Measurements from ENCODE around the gene VGLL4.
"Not testable (repeated sequence)": the region's sequence is repeated elsewhere in the genome, so short reads cannot be mapped to it uniquely, and the experiment has no call there.

VGLL4 gene

GRCh38 chr3:11583638-11584046 lies 60.1 kb downstream of the VGLL4 start:
- DNase-seq (ENCODE audit: low read depth) = no peak

GRCh38 chr3:11583235-11583634 lies 60.5 kb downstream of the VGLL4 start:
- DNase-seq (ENCODE audit: low read depth) = no peak

- DNase-seq (ENCODE audit: low read depth) = peak; percentile 73
These were observed 61.3 kb downstream of the VGLL4 start for GRCh38 chr3:11582191-11582968.

DNA sequence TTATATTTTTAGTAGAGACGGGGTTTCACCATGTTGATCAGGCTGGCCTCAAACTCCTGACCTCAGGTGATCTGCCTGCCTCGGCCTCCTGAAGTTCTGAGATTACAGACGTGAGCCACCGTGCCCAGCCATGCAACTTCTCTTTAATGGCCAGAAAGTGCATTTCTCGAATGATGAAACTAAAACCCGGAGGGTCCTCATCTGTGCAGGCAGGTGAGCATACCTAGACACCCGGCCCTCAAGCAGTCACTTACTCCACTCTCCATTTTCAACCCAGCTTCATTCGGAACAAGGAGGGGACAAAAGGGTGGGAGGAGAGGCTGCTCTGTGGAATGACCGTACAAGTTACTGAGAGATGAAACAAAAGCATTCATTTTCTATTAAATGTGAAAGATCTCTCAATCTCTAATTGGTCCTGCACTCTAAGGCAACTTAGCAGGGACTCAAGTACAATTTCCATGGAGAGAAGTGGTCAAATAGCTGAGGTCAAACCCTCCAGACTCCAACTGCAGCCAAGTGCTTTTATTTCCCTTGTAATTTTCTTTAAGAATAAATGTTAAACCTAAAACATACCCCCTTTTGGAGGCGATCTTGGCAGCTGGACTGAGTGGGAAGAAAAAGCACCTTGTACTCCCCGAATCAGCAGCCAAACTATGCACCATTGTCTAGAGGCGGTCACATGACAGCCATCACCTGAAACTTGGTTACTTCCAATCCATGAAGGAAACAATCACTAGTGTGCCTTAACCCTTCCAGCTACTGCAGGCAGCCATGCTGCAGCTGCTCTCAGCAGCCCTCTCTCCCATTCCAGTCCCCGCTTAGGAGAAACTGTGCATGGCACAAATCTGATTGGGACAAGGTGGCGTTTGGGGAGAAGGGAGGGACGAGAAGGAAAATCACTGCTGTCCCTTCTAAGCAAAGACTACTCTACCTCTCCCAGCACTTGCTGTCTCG lies 62.2 kb downstream of the VGLL4 start:
- DNase-seq (ENCODE audit: low read depth) = no peak

GRCh38 chr3:11580645-11581044 lies 63.1 kb downstream of the VGLL4 start:
- DNase-seq (ENCODE audit: low read depth) = no peak

DNA sequence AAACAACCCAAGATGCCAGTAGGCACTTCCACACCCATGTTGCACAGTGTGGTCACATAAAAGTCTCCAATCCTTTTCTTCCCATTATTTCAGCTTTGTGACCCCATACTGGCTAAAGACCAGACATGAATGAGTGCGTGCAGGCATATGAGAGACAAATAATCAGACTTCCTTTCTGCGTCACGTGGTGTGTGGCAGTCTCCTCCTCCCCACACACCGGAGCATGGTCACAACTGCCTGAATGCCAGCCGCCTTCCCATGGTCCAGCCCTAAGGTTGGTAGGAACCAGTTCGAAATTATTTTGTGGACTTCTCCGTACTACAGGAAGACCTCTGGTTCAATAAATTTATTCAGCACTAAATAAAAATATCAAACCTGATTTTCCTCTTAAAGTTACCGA lies 65.5 kb downstream of the VGLL4 start:
- DNase-seq (ENCODE audit: low read depth) = no peak

GRCh38 chr3:11576453-11576852 lies 67.3 kb downstream of the VGLL4 start:
- no peak for DNase-seq (ENCODE audit: low read depth)

GRCh38 chr3:11575677-11576076 lies 68.0 kb downstream of the VGLL4 start:
- DNase-seq (ENCODE audit: low read depth) = no peak

- DNase-seq (ENCODE audit: low read depth) = no peak
These were observed 68.6 kb downstream of the VGLL4 start for GRCh38 chr3:11574981-11575669.

- not testable (repeated sequence) for DNase-seq (ENCODE audit: low read depth)
These were observed 71.1 kb downstream of the VGLL4 start for GRCh38 chr3:11572660-11573059.

- DNase-seq (ENCODE audit: low read depth) = no peak
These were observed 72.8 kb downstream of the VGLL4 start for GRCh38 chr3:11570789-11571495.

DNA sequence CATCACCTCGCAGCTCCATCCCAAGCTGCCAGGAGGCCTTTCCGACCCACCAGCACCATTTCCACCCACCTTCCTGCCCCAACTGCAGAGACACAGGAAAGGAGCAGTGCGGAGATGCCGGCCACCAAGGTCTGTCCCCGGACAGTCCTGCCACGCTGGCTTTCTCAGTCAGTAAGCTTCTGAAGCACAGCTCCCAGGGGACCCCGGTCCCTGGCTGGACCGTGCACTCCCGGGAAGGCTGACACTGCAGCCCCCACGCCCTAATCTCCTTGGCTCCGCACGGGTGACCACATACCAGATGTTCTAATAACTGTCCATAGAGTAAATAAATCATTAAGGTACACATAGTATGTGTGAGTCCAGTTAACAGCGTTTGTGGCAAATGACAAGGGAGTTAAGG lies 73.5 kb downstream of the VGLL4 start:
- DNase-seq (ENCODE audit: low read depth) = no peak

DNA sequence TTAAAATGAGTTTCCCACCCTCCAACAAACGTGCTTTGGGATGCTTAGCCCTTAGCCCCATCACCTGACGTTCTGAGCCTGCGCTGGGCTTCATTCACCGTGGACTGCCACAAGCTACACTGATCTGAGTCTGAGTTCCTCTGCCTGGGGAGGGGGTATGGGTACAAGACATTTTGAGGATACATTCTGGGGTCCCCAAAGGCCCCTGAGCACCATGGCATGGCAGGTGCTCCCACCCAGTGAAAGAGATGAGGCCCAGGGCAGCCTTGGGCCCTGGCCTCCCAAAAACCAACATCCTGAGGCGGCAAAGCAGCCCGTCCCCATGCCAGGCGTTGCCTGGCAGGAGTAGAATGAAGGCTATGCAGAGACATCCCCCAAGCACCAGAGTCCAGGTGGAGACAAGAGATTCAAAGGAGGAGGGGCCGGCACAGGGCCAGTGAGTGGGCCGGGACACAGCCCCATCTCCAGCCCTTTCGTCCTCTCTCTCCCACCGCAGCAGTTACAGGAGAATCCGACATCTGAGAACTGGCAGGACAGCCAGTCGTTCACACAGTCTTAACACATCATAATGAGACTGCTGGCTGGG lies 74.5 kb downstream of the VGLL4 start:
- DNase-seq (ENCODE audit: low read depth) = no peak

GRCh38 chr3:11568503-11569155 lies 75.1 kb downstream of the VGLL4 start:
- DNase-seq (ENCODE audit: low read depth) = peak; percentile 97

- peak; percentile 83 for DNase-seq (ENCODE audit: low read depth)
These were observed 75.9 kb downstream of the VGLL4 start for GRCh38 chr3:11567516-11568467.

DNA sequence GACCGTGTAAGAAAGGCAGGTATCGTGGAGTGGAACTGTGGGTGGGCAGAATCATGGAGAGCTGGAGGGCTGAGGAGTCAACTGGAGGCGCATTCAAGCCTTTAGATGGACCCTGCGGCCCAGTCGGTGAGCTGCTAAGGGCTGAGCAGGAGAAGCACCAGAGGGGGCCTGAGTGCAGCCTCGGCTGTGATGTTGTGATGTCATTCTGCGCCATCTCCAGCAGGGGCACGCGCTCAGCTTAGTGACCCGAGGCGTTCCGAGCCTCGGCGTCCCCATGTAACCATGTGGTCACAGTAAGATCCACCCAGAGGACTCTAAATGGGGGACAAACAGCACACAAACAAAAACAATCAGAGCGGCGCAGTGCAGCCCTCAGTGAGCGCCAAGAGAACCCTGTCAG lies 76.8 kb downstream of the VGLL4 start:
- DNase-seq (ENCODE audit: low read depth) = no peak

DNA sequence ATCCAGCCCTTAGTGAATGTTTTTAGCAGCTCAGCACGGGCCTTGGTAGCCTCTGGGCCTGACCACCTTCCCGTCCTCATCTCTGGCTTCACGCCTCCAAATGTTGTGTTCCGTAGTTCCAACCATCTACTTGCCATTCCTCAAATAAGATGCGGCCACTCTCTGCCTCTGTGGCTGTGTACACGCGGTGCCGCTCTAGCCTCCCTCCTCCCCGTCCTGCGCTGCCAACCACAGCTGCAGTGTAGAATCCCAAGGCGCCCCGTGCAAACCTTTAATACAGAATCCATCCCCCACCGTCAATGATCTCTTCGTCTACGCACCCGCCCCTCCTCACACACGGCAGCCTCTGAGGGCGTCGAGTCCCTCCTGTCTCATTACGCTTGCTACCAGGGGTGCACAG lies 77.2 kb downstream of the VGLL4 start:
- DNase-seq (ENCODE audit: low read depth) = no peak

- no peak for DNase-seq (ENCODE audit: low read depth)
These were observed 77.8 kb downstream of the VGLL4 start for GRCh38 chr3:11565932-11566331.

GRCh38 chr3:11565492-11565891 lies 78.2 kb downstream of the VGLL4 start:
- no peak for DNase-seq (ENCODE audit: low read depth)

- no peak for DNase-seq (ENCODE audit: low read depth)
These were observed 78.6 kb downstream of the VGLL4 start for GRCh38 chr3:11565072-11565471.

Measured in stromal cell of bone marrow (primary cell).